Activated naive CD4-positive, alpha-beta T cell treated with anti-CD3 and anti-CD28 coated beads, Interleukin-2, amount 50 U/mL, for 24 hours (primary cell): ENCODE results near the gene LEKR1.

Source experiments
- H3K27ac Mint-ChIP-seq: one replicate; pipeline ENCODE4 v1.8.0; 2021; ENCODE audit warnings: mild to moderate bottlenecking, mixed read lengths
- H3K27me3 Mint-ChIP-seq: one replicate; pipeline ENCODE4 v1.8.0; 2021; ENCODE audit warnings: mixed read lengths
- H3K36me3 Mint-ChIP-seq: one replicate; pipeline ENCODE4 v1.8.0; 2021; ENCODE audit warnings: mixed read lengths
- H3K4me1 Mint-ChIP-seq: one replicate; pipeline ENCODE4 v1.8.0; 2021; ENCODE audit warnings: mixed read lengths
- H3K4me3 Mint-ChIP-seq: one replicate; pipeline ENCODE4 v1.8.0; 2021; ENCODE audit warnings: mild to moderate bottlenecking, mixed read lengths
- H3K9me3 Mint-ChIP-seq: one replicate; pipeline ENCODE4 v1.8.0; 2021; ENCODE audit warnings: mixed read lengths

The LEKR1 gene

DNA sequence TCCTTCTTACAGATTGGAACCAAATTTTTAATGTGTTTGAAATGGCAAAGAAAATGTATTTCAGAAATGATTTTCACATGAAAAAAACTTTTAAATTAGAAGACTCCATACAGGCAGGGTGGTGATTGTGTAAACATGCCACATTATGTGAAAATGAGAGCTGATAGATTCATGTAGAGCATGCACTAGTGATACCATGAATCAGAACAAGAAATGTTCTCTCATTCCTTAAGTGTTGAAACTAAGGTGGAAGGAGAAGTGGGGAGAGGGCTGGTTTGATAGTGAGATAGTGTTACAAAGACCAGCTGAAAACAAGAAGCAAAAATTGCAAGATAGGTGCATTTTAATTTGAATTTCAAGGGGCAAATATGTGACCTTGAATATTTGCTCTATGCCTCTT, 233.5 kb downstream of the LEKR1 start:
- Mint-ChIP-seq H3K36me3 (no peaks in the 10 kb centered on the region), H3K27ac (no peak overlapping the region), H3K4me1 (no peaks in the 10 kb centered on the region), H3K9me3 (no peaks in the 10 kb centered on the region), H3K27me3 (peaks cover 4% of the 10 kb centered on the region), H3K4me3 (no peak overlapping the region)

DNA sequence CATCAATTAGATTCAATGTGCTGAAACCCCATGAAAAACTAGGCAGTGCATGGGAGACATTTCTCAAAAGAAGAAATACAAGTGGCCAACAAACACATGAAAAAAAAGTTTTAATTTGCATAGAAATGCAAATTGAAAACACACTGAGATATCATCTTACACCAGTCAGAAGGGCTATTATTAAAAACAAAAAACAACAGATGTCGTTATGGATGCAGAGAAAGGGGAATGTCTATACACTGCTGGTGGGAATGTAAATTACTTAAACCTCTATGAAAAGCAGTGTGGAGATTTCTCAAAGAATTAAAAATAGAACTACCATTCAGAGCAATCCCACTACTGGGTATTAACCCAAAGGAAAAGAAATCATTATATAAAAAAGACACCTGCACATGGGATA, 235.1 kb downstream of the LEKR1 start:
- H3K9me3 Mint-ChIP-seq: no peaks in the 10 kb centered on the region

DNA sequence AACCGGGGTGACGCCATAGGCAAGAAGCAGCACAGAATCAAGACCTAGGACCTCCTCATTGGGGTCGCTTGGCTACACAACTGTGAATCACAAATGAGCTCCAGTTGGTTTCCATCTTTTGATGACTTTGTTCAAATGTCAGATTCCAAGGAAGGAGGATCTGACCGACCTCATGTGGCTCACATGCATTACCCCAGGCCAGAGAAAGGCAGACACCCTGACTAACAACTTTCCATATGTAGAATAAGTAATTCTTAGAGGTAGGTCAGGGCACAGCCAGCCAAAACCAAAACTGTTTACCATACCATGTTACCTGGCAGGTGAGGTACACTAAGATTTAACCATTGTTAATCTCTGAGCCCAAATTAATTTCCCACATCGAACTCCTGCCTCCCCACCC, 237.3 kb downstream of the LEKR1 start:
- no peak overlapping the region for H3K4me3 Mint-ChIP-seq
- H3K27me3 Mint-ChIP-seq: peaks cover 3% of the 10 kb centered on the region
- no peaks in the 10 kb centered on the region for H3K36me3 Mint-ChIP-seq
- H3K4me1 Mint-ChIP-seq: peaks cover 14% of the 10 kb centered on the region
- H3K27ac Mint-ChIP-seq: no peak overlapping the region
- H3K9me3 Mint-ChIP-seq: no peaks in the 10 kb centered on the region

More for the DNA sequence above, 235.1 kb downstream of the LEKR1 start:
- Mint-ChIP-seq H3K4me3 (no peak overlapping the region), H3K27me3 (peaks cover 4% of the 10 kb centered on the region), H3K27ac (no peak overlapping the region), H3K36me3 (no peaks in the 10 kb centered on the region), H3K4me1 (peaks cover 1% of the 10 kb centered on the region)

DNA sequence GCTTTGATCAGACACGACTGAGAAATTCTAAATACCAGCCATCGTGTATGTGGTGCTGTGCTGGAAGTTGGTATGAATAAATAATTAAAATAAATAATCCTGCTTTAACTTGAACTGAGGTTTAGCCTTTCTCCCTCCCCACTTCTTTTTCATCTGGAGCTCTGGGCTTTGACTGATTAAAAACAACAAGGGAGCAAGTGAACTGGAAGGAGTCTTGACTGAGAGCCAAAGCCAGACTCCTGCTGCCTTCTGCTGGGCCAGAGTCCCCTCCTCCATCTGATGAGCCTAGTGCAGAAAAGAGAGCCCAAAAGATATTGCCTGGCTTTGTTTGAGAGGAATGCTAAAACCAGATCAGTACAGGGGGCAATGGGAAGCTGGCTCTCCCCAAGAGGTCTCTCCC, 237.8 kb downstream of the LEKR1 start:
- Mint-ChIP-seq H3K4me3 (no peak overlapping the region), H3K27ac (no peak overlapping the region), H3K27me3 (peaks cover 3% of the 10 kb centered on the region), H3K9me3 (no peaks in the 10 kb centered on the region), H3K4me1 (peaks cover 14% of the 10 kb centered on the region), H3K36me3 (no peaks in the 10 kb centered on the region)

DNA sequence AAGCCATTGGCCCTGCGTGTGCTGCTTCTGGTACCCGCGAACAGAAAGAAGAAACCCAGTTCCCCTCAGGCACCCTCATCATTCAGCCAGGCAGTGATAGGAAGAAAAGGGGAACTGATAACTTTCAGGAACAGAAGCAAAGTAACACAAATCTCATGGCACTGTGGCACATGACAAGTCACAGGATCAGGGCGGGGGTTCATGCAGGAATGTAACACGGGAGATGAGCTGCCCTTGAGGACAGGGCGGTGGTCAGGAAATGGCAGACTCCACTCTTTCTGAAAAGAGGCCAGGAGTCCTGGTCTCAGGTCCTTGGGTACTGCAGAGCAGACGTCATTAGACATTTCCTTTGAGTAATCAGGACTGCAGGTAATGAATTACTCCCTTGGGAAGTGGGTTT, 238.2 kb downstream of the LEKR1 start:
- Mint-ChIP-seq H3K4me3 (no peak overlapping the region), H3K4me1 (peaks cover 14% of the 10 kb centered on the region), H3K36me3 (no peaks in the 10 kb centered on the region), H3K27me3 (peaks cover 3% of the 10 kb centered on the region), H3K9me3 (no peaks in the 10 kb centered on the region), H3K27ac (no peak overlapping the region)

DNA sequence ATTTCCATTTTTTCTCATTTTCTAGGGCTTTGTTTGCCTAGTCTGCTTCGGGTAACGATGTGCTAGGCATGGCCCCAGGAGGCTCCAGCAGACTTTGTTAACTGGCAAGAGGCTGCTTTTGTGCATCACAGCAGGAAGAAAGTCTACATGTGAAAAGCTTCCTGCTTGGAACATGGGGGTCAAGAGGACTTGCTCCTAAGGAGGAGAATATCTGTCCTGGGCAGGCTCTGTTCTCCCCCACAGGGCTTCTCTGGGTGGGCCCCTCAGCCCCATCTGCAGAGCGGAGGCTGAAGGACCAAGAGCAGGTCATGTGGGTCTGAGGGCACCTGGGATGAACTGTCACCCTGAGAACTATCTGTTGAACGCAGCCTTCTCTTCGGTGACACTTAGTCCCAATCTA, 239.0 kb downstream of the LEKR1 start:
- Mint-ChIP-seq H3K27ac (no peak overlapping the region), H3K9me3 (no peaks in the 10 kb centered on the region), H3K27me3 (peaks cover 1% of the 10 kb centered on the region), H3K4me3 (no peak overlapping the region), H3K4me1 (peaks cover 14% of the 10 kb centered on the region), H3K36me3 (no peaks in the 10 kb centered on the region)

DNA sequence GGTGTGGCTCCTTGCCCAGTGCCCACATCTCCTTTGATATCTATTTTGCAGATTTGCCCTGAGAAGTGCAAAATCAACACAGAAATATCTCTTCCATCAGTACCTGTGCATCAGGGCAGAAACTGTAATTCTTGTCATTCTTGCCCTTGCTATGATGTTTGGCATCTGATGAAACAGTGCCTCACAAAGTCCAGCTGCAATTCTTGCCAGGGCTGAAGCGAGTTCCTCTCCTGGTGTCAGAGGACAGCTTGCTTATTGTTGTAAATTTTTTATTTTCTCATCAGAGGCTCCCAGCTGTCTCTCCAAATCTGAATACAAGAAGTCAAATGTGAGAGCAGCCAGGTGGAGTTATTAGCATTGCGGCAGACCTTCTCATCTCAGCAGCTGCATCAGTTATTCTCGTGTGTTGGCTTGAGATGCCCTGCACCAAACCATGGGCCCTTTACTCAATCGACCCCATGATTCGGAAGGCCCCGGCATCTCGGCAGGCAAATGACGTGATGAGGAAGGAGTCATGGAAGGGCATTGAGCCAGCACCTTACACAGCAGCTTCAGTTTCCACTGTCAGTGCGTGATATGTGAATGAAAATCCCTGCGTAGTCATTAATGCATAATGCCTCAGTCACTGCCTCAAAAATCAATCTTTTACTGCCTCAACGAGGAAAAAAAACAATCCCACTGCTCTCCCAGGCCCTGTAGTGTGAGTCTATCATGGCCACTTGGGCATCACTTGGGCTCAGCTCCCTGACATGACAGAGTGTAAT, 240.4 kb downstream of the LEKR1 start:
- Mint-ChIP-seq H3K4me3 (no peak overlapping the region), H3K4me1 (peaks cover 14% of the 10 kb centered on the region), H3K36me3 (no peaks in the 10 kb centered on the region), H3K27ac (no peak overlapping the region), H3K9me3 (no peaks in the 10 kb centered on the region), H3K27me3 (peaks cover 1% of the 10 kb centered on the region)

DNA sequence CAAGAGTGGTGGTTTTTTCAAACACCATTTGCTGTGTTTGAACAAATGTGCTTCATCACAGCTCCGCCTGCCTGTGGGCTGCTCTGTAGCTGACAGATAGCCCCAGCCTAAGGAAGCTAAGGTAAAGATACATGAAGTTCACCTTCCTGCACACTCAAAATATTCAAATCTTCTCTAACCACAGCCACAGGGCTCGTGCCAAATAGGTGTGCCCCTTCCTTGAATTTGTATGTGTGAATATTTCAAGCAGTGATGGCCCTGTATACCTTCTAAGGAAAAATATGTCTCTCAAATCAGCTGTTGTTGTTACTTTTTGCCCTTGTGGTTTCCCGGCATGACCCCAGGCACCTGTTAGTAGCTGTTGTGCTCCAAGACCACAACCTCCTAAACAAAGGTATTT, 241.0 kb downstream of the LEKR1 start:
- H3K4me3 Mint-ChIP-seq: no peak overlapping the region
- H3K4me1 Mint-ChIP-seq: peaks cover 14% of the 10 kb centered on the region
- H3K36me3 Mint-ChIP-seq: no peaks in the 10 kb centered on the region
- no peak overlapping the region for H3K27ac Mint-ChIP-seq
- H3K9me3 Mint-ChIP-seq: no peaks in the 10 kb centered on the region
- H3K27me3 Mint-ChIP-seq: no peaks in the 10 kb centered on the region

DNA sequence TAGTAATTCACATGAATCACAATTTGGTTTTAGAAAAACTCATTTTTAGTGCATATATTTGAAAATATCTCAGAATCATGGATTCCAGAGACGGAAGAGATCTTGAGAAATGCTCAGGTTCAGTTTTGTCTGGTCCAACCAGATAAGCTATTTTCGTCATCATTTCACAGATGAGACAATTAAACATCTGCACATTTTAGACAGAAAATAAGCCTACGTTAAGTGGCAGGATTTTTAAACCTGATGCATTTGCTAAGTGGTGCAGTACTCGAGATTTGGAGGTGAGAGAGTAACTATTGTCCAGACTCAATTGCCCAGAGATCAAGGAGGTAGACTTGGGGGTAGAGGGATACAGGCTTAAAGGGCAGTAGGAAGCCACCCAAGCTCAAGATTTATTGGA, 243.3 kb downstream of the LEKR1 start:
- H3K36me3 Mint-ChIP-seq: no peaks in the 10 kb centered on the region
- H3K4me1 Mint-ChIP-seq: peaks cover 14% of the 10 kb centered on the region
- H3K27ac Mint-ChIP-seq: no peak overlapping the region
- no peak overlapping the region for H3K4me3 Mint-ChIP-seq
- H3K9me3 Mint-ChIP-seq: no peaks in the 10 kb centered on the region
- no peaks in the 10 kb centered on the region for H3K27me3 Mint-ChIP-seq

DNA sequence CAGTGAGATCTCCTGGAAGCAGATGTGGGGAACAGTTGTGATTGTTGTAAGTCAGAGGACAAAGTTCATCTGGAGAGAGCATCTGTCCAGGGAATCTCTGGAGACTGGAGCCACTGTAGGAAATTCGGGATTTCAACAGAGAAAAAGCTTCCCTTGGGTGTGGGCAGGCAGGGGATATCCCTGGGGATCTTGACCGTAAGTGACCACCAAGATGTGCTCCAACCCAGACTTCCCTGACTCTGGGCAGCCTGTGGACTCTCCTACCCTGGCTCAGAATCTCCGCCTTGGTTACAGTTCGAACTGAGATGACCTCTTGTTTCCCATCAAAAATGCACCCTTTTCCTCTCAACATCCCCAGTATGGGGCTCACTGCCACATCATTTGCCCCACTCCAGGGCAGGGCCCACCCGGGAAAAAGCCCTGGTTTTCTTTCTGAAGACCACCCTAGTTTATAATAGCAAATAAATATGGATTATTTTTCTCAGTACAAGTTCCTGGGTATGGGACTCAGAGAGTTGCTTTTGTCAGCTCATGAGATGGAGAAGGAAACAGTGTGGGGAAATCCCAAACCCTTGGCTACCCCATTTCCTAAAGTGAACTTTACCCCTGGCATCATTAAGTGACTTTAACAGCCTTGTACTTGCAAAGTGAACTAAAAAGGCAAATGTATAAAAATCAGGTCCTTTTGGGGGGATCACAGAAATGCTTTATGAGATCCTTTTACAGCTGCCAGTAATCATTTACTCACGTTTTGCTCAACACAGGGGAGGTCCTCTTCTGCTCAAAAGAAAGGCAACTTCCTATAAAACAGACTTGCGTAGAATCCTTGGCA, 243.9 kb downstream of the LEKR1 start:
- H3K4me1 Mint-ChIP-seq: peaks cover 14% of the 10 kb centered on the region
- no peaks in the 10 kb centered on the region for H3K9me3 Mint-ChIP-seq
- no peak overlapping the region for H3K27ac Mint-ChIP-seq
- H3K36me3 Mint-ChIP-seq: no peaks in the 10 kb centered on the region
- no peak overlapping the region for H3K4me3 Mint-ChIP-seq
- H3K27me3 Mint-ChIP-seq: no peaks in the 10 kb centered on the region

DNA sequence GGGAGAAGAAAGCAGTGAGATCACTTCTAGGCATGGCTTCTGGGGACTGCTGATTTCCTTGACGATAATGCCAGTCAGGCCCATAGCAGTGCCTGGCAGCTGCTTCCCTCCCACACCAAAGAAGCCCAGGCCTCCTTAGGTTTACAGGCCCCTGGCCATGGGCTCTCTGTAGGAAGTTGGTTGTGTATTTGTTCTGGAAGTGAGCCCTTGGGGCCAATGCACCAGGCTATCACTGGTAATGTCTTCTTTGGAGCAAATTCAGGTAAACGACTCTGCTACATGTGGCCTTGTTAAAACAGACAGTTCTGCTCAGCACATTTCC, 244.5 kb downstream of the LEKR1 start:
- H3K4me1 Mint-ChIP-seq: peaks cover 17% of the 10 kb centered on the region
- H3K36me3 Mint-ChIP-seq: no peaks in the 10 kb centered on the region
- no peak overlapping the region for H3K4me3 Mint-ChIP-seq
- H3K9me3 Mint-ChIP-seq: no peaks in the 10 kb centered on the region
- no peak overlapping the region for H3K27ac Mint-ChIP-seq
- H3K27me3 Mint-ChIP-seq: no peaks in the 10 kb centered on the region

DNA sequence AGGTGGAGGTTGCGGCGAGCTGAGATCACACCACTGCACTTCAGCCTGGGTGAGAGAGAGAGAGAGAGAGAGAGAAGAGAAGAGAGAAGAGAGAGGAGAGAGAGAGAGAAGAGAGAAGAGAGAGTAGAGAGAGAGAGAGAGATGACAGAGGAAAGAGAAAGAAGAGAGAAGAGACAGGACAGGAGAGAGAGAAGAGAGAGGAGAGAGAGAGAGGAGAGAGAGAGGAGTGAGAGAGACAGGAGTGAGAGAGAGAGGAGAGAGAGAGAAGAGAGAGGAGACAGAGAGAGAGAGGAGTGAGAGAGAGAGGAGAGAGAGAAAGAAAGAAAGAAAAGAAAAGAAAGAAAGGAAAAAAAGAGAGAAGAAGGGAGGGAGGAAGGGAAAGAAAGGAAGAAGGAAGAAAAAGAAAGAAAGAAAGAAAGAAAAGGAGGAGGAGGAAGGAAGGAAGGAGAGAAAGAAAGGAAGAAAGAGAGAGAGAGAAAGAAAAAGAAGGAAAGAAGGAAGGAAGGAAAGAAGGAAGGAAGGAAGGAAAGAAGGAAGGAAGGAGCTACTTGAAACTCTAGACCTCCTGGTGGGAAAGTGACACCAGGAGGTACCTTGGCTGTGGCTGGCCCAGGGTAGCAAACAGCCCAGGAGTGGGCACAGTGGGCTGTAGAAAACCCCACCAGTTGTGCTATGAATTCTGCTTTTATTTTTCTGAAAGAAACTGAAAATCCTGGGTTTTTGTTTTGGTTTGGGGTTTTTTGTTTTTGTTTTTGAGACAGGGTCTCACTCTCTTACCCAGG, 245.8 kb downstream of the LEKR1 start:
- H3K4me3 Mint-ChIP-seq: no peak overlapping the region
- H3K27me3 Mint-ChIP-seq: no peaks in the 10 kb centered on the region
- no peak overlapping the region for H3K27ac Mint-ChIP-seq
- H3K9me3 Mint-ChIP-seq: no peaks in the 10 kb centered on the region
- H3K4me1 Mint-ChIP-seq: peaks cover 9% of the 10 kb centered on the region
- H3K36me3 Mint-ChIP-seq: no peaks in the 10 kb centered on the region

DNA sequence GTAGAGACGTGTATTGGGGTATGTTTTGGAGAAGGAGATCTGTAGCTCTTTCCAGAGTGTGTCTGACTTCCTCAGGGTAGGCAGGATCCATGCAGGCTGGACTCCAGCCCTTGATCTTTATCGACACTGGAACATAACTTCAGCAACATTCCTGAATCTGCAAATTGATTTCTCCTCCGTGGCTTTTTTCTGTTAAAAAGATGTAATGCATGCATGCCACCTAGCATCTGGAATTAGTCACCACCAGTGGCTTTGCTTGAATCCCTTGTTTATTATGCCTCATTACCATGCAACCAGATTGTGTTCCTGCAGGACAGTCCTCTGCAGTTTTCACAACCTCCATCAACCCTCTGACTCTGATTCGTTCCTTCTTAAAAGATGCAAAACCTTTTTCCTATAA, 247.7 kb downstream of the LEKR1 start:
- no peak overlapping the region for H3K27ac Mint-ChIP-seq
- no peaks in the 10 kb centered on the region for H3K9me3 Mint-ChIP-seq
- H3K4me3 Mint-ChIP-seq: no peak overlapping the region
- H3K27me3 Mint-ChIP-seq: no peaks in the 10 kb centered on the region
- H3K4me1 Mint-ChIP-seq: peaks cover 4% of the 10 kb centered on the region
- H3K36me3 Mint-ChIP-seq: no peaks in the 10 kb centered on the region

DNA sequence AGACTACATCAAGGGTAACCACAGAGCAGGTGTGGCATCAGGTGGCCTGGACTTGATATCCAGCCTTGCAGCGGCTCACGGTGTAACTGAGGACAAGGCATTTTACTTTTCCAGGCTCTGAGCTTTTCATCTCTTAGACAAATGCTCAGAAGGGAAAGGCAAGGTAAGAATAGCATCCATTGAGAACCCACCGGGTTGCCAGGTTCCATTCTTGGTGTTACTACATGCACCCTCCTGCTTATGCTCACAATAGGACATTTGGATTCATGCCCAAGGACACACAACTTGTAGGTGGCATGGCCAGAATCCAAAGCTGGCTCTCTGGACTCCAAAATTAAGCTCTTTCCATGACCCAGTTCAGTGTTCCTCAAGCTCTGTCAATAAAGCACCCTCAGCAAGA, 248.3 kb downstream of the LEKR1 start:
- H3K36me3 Mint-ChIP-seq: no peaks in the 10 kb centered on the region
- no peak overlapping the region for H3K4me3 Mint-ChIP-seq
- H3K27ac Mint-ChIP-seq: no peak overlapping the region
- H3K4me1 Mint-ChIP-seq: peaks cover 4% of the 10 kb centered on the region
- H3K9me3 Mint-ChIP-seq: no peaks in the 10 kb centered on the region
- no peaks in the 10 kb centered on the region for H3K27me3 Mint-ChIP-seq

DNA sequence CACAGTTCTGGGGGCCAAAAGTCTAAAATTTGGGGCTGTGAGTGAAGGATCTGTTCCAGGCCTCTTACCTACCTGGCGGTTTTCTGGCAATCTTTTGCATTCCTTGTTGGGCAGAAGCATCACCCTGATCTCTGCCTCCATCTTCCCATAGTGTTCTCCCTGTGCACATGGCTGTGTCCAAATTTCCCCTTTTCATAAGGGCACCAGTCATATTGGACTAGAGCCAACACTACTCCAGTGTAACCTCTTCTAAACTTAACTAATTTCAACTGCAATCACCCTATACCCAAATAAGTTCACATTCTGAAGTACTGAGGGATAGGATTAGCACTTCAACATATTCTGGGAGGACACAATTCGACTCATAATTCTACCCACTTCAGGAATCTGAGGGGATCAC, 248.8 kb downstream of the LEKR1 start:
- Mint-ChIP-seq H3K4me1 (peaks cover 4% of the 10 kb centered on the region), H3K36me3 (no peaks in the 10 kb centered on the region), H3K9me3 (no peaks in the 10 kb centered on the region), H3K27me3 (no peaks in the 10 kb centered on the region), H3K4me3 (no peak overlapping the region), H3K27ac (no peak overlapping the region)
